Upper lobe of left lung (tissue), 6 donors: Measurements from ENCODE around the gene PA2G4. TPM values are rescaled to one million over a fixed set of nuclear protein-coding genes. Genes with fewer than 3 reads are reported as not detected.
"Not testable (repeated sequence)": the region's sequence is repeated elsewhere in the genome, so short reads cannot be mapped to it uniquely, and the experiment has no call there.

Experiments used
- ATAC-seq, 2 donors: fragments of 200-7000 bp; cut with Tn5 transposase; one replicate each; pipeline ENCODE4 v1.9.1; 2022; ENCODE audit warnings: mild to moderate bottlenecking in 2 of 2, moderate library complexity in 2 of 2; ENCODE audit not compliant: low FRiP score in 2 of 2
- DNase-seq, 2 donors: peaks; one replicate each; pipeline ENCODE4 v3.0.0-alpha.2; 2019 to 2020
- H3K27ac ChIP-seq, 4 donors: fragments of 200-600 bp; sonication (generic); one replicate each; pipeline ENCODE4 v1.5.1; 2016 to 2019
- H3K27me3 ChIP-seq, 4 donors: fragments of 200-600 bp; sonication (generic); one replicate each; pipeline ENCODE4 v1.5.1; 2017 to 2019
- H3K36me3 ChIP-seq, 4 donors: fragments of 200-600 bp; sonication (generic); one replicate each; pipeline ENCODE4 v1.5.1; 2016 to 2019
- H3K4me1 ChIP-seq, 4 donors: fragments of 200-600 bp; sonication (generic); one replicate each; pipeline ENCODE4 v1.5.1; 2018 to 2019
- H3K4me3 ChIP-seq, 4 donors: fragments of 200-600 bp; sonication (generic); one replicate each; pipeline ENCODE4 v1.5.1; 2017 to 2019; ENCODE audit warnings: mild to moderate bottlenecking in 2 of 4, moderate library complexity in 1 of 4
- H3K9me3 ChIP-seq, 4 donors: fragments of 200-600 bp; sonication (generic); one replicate each; pipeline ENCODE4 v1.5.1; 2018 to 2019
- EP300 ChIP-seq, 4 donors: sonication (generic); formaldehyde crosslinking; IDR thresholded peaks; one replicate each; pipeline ENCODE4 v1.5.1; 2017; ENCODE audit warnings: antibody characterized with exemption in 4 of 4, control low read depth in 2 of 4
- POLR2A ChIP-seq, 4 donors: fragments of 450-650 bp; IDR thresholded peaks; one replicate each; pipeline ENCODE4 v1.5.1; 2016 to 2017; ENCODE audit warnings: antibody characterized with exemption in 4 of 4, mild to moderate bottlenecking in 2 of 4
- POLR2AphosphoS5 ChIP-seq, 2 donors: sonication (generic); formaldehyde crosslinking; IDR thresholded peaks; one replicate each; pipeline ENCODE4 v1.5.1; 2017; ENCODE audit warnings: antibody characterized with exemption in 2 of 2
- WGBS, 2 donors: methylation state at CpG; one replicate each; pipeline ENCODE4 v1.1.5; 2017 to 2018; 5-methylcytosine and 5-hydroxymethylcytosine counted together
- total RNA-seq, 6 donors: library from RNA; depleted of rRNA in 4 of 6; stranded (reverse); fragments of >200 nt in 4 of 6; gene quantifications; one replicate each; pipeline versions ENCODE4 v1.1.0 to v1.2.1, GENCODE V29; 2016 to 2021
- TF ChIP-seq, protein P1 (sequence below), 6 experiments: fragments of 450-650 bp in 4 of 6; fragments of 200-600 bp in 2 of 6; sonication (generic) in 2 of 6; IDR thresholded peaks; one replicate each; pipeline ENCODE4 v1.5.1; 2016 to 2019; ENCODE audit warnings: antibody characterized with exemption in 6 of 6
- donor health status: DM: no; HTN: no; CAD: no; lungs with moderate emphysema.
- donor health status: DM: no; HTN: yes; CAD: no; lungs with severe emphysema.

Gene PA2G4
- total RNA-seq, 6 donors from 2014 or later, result 36.7 to 103 (median 70.7) TPM

DNA sequence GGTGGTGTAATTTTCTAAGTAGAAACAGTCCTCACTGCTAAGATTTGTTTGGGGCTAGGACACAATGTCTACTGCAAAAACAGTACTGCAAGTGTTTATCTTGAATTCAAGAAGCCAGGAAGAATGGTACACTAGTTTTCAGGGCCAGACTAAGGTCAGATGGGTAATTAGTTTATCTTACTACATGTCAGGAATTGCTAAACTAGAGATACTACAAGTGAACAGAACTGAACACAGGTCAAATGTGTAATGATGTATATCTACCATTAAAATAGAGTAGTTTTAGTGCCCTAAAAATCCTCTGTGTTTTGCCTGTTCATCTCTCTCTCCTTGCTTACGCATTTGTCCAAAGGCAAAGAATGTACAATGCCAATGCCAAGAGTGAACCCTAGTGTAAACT, 9.7 kb downstream of the PA2G4 start:
- Histone ChIP-seq H3K4me1 (peaks cover 5 to 17% (median 15%) of the 10 kb centered on the region in 4 donors), H3K9me3 (no peaks in the 10 kb centered on the region), H3K27me3 (no peaks in the 10 kb centered on the region), H3K36me3 (peaks cover 26 to 52% (median 41%) of the 10 kb centered on the region in 4 donors), H3K4me3 (no peak overlapping the region), H3K27ac (no peak overlapping the region)
- ATAC-seq (no peak), DNase-seq (no peak)
- TF ChIP-seq POLR2AphosphoS5 (IDR thresholded peaks at IDR 0.05) (no peak), POLR2A (IDR thresholded peaks at IDR 0.05) (no peak), EP300 (IDR thresholded peaks at IDR 0.05) (no peak)
- TF ChIP-seq, protein P1, sequence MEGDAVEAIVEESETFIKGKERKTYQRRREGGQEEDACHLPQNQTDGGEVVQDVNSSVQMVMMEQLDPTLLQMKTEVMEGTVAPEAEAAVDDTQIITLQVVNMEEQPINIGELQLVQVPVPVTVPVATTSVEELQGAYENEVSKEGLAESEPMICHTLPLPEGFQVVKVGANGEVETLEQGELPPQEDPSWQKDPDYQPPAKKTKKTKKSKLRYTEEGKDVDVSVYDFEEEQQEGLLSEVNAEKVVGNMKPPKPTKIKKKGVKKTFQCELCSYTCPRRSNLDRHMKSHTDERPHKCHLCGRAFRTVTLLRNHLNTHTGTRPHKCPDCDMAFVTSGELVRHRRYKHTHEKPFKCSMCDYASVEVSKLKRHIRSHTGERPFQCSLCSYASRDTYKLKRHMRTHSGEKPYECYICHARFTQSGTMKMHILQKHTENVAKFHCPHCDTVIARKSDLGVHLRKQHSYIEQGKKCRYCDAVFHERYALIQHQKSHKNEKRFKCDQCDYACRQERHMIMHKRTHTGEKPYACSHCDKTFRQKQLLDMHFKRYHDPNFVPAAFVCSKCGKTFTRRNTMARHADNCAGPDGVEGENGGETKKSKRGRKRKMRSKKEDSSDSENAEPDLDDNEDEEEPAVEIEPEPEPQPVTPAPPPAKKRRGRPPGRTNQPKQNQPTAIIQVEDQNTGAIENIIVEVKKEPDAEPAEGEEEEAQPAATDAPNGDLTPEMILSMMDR (IDR thresholded peaks at IDR 0.05), result no peak
- WGBS, 2 donors, result 96% methylated on average over 1 of the region's 1 CpG

DNA sequence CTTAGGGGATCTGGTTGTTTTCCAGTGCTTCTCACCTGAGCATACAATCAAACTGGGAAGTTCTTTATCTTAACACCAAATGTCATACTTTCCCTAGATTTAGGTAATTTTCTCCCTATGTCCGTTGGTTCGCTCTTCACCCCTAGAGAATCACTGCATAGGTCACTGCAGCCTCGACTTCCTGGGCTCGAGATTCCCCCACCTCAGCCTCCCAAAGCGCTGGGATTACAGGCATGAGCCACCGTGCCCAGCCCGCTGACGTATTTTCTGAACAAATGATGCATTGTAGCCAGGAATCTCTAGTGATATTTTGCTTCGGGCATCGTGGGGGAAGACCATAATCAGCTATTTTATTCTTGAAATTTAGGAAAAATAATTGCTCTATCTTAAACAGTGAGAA, 11.0 kb downstream of the PA2G4 start:
- ATAC-seq (no peak), DNase-seq (no peak)
- Histone ChIP-seq H3K27me3 (no peaks in the 10 kb centered on the region), H3K4me1 (peaks cover 16 to 30% (median 27%) of the 10 kb centered on the region in 4 donors), H3K4me3 (peak overlapping the region in 3 of 4 donors; percentile 68 to 86 (median 75)), H3K36me3 (peaks cover 16 to 44% (median 30%) of the 10 kb centered on the region in 4 donors), H3K27ac (peak overlapping the region; percentile 94 to 97 (median 96)), H3K9me3 (no peaks in the 10 kb centered on the region)
- no peak for TF ChIP-seq POLR2A (IDR thresholded peaks at IDR 0.05)
- no peak for TF ChIP-seq EP300 (IDR thresholded peaks at IDR 0.05)
- no peak for TF ChIP-seq POLR2AphosphoS5 (IDR thresholded peaks at IDR 0.05)
- TF ChIP-seq, protein P1 (IDR thresholded peaks at IDR 0.05), result no peak
- WGBS, 2 donors, result 54 to 59% methylated on average over 10 of the region's 10 CpGs

DNA sequence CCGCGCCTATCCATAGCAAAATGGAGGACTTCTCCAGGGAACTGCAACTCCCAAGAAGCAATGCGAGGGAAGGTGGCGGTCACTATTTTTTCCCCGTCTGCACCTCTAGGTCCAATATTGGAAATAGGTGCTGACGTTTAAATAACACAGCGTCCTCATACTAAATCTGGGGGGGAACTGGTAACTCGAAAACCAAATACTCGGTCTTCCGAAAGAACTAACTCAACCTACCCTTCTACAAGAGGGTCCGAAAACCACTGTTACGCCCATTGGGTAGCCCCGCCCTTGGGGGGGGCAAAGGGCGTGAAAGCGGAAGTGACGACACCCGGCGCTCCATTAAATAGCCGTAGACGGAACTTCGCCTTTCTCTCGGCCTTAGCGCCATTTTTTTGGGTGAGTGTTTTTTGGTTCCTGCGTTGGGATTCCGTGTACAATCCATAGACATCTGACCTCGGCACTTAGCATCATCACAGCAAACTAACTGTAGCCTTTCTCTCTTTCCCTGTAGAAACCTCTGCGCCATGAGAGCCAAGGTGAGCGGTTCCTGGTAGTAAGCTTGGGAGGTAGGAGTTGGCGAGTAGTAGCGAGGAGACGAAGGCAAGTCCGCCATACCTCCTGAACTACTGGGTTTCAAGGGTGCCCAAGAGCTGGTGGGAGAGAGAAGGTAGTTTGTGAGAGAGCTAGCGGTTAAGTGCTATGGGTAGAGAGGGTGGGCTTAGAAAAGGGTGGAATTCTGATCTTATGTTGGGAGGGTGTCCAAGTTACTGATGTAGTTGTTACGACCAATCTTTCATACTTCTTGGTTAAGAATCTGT, 12.1 kb downstream of the PA2G4 start, which contains the start of gene RPL41:
TSS of gene RPL41 (plus strand) at position 367 of the 815 bp plus-strand sequence.
- Histone ChIP-seq H3K36me3 (peaks cover 11 to 44% (median 29%) of the 10 kb centered on the region in 4 donors), H3K4me1 (peaks cover 16 to 33% (median 29%) of the 10 kb centered on the region in 4 donors), H3K9me3 (no peaks in the 10 kb centered on the region), H3K27me3 (no peaks in the 10 kb centered on the region), H3K4me3 (peak within 1 kb of the TSS; percentile 68 to 86 (median 74)), H3K27ac (peak within 1 kb of the TSS; percentile 94 to 97 (median 96))
- peak; percentile 91 to 98 (median 94) for TF ChIP-seq POLR2A (IDR thresholded peaks at IDR 0.05)
- peak in 1 of 4 donors; percentile 73 for TF ChIP-seq EP300 (IDR thresholded peaks at IDR 0.05)
- peak; percentile 99 for TF ChIP-seq POLR2AphosphoS5 (IDR thresholded peaks at IDR 0.05)
- TF ChIP-seq, protein P1 (IDR thresholded peaks at IDR 0.05), result no peak
- DNase-seq (peak; percentile 92 to 96), ATAC-seq (peak; percentile 88)
- 0 to 1% methylated on average over 28 to 34 of the region's 34 CpGs for WGBS, 2 donors

DNA sequence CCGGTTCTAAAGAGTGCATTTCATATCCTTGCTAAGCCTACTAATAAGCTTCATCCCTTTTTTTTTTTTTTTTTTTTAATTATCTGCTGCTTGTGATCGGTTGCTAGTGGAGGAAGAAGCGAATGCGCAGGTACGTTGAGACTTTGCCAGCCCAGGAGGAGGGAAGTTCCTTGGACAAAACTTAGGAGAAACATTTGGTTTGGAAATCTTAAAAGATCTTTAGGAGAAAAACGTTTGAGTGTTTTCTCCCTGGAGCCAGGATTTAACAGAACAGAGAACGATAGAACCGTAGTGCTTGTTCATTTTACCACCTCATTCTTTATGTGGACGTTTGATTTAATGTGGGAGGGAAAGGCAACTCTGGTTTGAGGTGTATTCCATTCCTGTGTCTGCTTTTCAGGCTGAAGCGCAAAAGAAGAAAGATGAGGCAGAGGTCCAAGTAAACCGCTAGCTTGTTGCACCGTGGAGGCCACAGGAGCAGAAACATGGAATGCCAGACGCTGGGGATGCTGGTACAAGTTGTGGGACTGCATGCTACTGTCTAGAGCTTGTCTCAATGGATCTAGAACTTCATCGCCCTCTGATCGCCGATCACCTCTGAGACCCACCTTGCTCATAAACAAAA, 12.8 kb downstream of the PA2G4 start:
- not testable (repeated sequence) for DNase-seq, ATAC-seq, H3K27me3 ChIP-seq, H3K9me3 ChIP-seq
- peaks cover 9 to 44% (median 25%) of the 10 kb centered on the region in 4 donors for H3K36me3 ChIP-seq
- H3K4me3 ChIP-seq, result peak overlapping the region; percentile 68 to 86 (median 74)
- peaks cover 16 to 33% (median 29%) of the 10 kb centered on the region in 4 donors for H3K4me1 ChIP-seq
- WGBS, 2 donors, result 3 to 4% methylated on average over 16 of the region's 16 CpGs
- H3K27ac ChIP-seq, result peak overlapping the region; percentile 94 to 97 (median 96)
